GM12891 (cell line): ENCODE measurements around the gene FRYL.

ENCODE experiments used
- POLR2A ChIP-seq: IDR thresholded peaks from 2 replicates; pipeline ENCODE4 v1.6.1; 2011; ENCODE audit warnings: low read depth, low read length, control low read depth
- POLR2AphosphoS5 ChIP-seq: IDR thresholded peaks from 2 replicates; pipeline ENCODE4 v1.6.1; 2011; ENCODE audit warnings: low read depth, low read length, control low read depth
- POU2F2 ChIP-seq: IDR thresholded peaks from 2 replicates; pipeline ENCODE4 v1.6.1; 2011; ENCODE audit warnings: low read depth, mild to moderate bottlenecking, control low read depth, low read length, moderate library complexity
- SPI1 ChIP-seq: IDR thresholded peaks from 2 replicates; pipeline ENCODE4 v1.6.1; 2011; ENCODE audit warnings: low read depth, low read length, control low read depth
- TAF1 ChIP-seq: IDR thresholded peaks from 2 replicates; pipeline ENCODE4 v1.6.1; 2011; ENCODE audit warnings: low read depth, low read length, control low read depth

- TF ChIP-seq POLR2A (no peak), POLR2AphosphoS5 (no peak), SPI1 (no peak), TAF1 (no peak), POU2F2 (no peak)
Measured at GRCh38 chr4:48539597-48539996, 240.5 kb downstream of the FRYL start.
